Esophagus muscularis mucosa (tissue), 3 donors: Measurements from ENCODE around the gene ACTL8.

ENCODE experiments used
- POLR2AphosphoS5 ChIP-seq, 2 donors: sonication (generic); formaldehyde crosslinking; IDR thresholded peaks; one replicate each; pipeline ENCODE4 v1.6.1; 2017; ENCODE audit warnings: antibody characterized with exemption in 2 of 2
- TF ChIP-seq, protein P1 (sequence below), 3 experiments: fragments of 200-600 bp in 2 of 3; fragments of 450-650 bp in 1 of 3; sonication (generic) in 2 of 3; IDR thresholded peaks; one replicate each; pipeline ENCODE4 v1.5.1; 2017 to 2019; ENCODE audit warnings: antibody characterized with exemption in 3 of 3, mild to moderate bottlenecking in 2 of 3, moderate library complexity in 1 of 3

DNA sequence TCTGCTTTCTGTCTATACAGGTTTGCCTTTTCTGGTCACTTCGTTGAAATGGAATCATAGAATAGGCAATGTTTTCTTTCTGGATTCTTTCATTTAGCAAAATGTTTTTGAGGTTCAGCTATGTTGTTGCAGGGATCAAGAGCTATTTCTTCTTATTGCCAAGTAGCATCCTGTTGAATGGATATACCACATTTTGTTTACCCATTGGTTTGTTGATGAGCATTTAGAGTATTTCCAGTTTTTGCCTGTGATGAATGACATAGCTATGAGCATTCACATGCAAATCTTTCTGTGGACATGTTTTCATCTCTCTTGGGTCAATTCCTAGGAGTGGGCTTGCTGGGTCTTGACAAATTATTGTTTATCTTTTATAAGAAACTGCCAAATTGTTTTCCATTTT, 115.5 kb downstream of the ACTL8 start:
- no peak for TF ChIP-seq POLR2AphosphoS5 (IDR thresholded peaks at IDR 0.05)
- TF ChIP-seq, protein P1, sequence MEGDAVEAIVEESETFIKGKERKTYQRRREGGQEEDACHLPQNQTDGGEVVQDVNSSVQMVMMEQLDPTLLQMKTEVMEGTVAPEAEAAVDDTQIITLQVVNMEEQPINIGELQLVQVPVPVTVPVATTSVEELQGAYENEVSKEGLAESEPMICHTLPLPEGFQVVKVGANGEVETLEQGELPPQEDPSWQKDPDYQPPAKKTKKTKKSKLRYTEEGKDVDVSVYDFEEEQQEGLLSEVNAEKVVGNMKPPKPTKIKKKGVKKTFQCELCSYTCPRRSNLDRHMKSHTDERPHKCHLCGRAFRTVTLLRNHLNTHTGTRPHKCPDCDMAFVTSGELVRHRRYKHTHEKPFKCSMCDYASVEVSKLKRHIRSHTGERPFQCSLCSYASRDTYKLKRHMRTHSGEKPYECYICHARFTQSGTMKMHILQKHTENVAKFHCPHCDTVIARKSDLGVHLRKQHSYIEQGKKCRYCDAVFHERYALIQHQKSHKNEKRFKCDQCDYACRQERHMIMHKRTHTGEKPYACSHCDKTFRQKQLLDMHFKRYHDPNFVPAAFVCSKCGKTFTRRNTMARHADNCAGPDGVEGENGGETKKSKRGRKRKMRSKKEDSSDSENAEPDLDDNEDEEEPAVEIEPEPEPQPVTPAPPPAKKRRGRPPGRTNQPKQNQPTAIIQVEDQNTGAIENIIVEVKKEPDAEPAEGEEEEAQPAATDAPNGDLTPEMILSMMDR (IDR thresholded peaks at IDR 0.05), result no peak
